Keratinocyte (primary cell): ENCODE measurements around the gene SEPTIN5. TPM values are rescaled to one million over a fixed set of nuclear protein-coding genes. Genes with fewer than 3 reads are reported as not detected.

Experiments
- DNase-seq: peaks from one replicate; pipeline ENCODE4 v3.0.0-alpha.2; 2011; ENCODE audit warnings: low read depth, missing footprints, low spot score
- FAIRE-seq: peaks from 2 replicates; lab custom pipeline; 2011; peaks lifted over from hg19 to GRCh38; lab: Jason Lieb, UNC
- H2AFZ ChIP-seq: 2 replicates; pipeline ENCODE4 v1.6.0; 2012; ENCODE audit warnings: low read length, control low read depth, inconsistent platforms; ENCODE audit not compliant: control insufficient read depth
- H3K27ac ChIP-seq: 2 replicates; pipeline ENCODE4 v1.5.1; 2011; ENCODE audit warnings: low read length; ENCODE audit not compliant: control insufficient read depth, insufficient read depth
- H3K27me3 ChIP-seq: 3 replicates; pipeline ENCODE4 v1.6.0; 2011; ENCODE audit warnings: low read length; ENCODE audit not compliant: control insufficient read depth, insufficient read depth; ENCODE audit errors: extremely low read depth
- H3K36me3 ChIP-seq, 2 experiments: 2 replicates in 1 of 2; 3 replicates in 1 of 2; pipeline ENCODE4 v1.5.1; 2011; ENCODE audit warnings: low read length in 2 of 2, mild to moderate bottlenecking in 1 of 2; ENCODE audit not compliant: control insufficient read depth in 2 of 2, insufficient read depth in 2 of 2; ENCODE audit errors: extremely low read depth in 1 of 2
- H3K4me1 ChIP-seq: 3 replicates; pipeline ENCODE4 v1.5.1; 2011; ENCODE audit warnings: low read length; ENCODE audit not compliant: control insufficient read depth, insufficient read depth; ENCODE audit errors: extremely low read depth
- H3K4me2 ChIP-seq: 3 replicates; pipeline ENCODE4 v1.6.0; 2011; ENCODE audit warnings: low read depth, low read length; ENCODE audit not compliant: control insufficient read depth, insufficient read depth; ENCODE audit errors: extremely low read depth
- H3K4me3 ChIP-seq, 3 experiments: fragments of 200-600 bp in 1 of 3; sonication (generic) in 1 of 3; 2 replicates in 2 of 3; 3 replicates in 1 of 3; pipeline ENCODE4 v1.5.1; 2011 to 2016; ENCODE audit warnings: low read length in 3 of 3, mild to moderate bottlenecking in 3 of 3, control low read depth in 2 of 3, inconsistent platforms in 1 of 3, low read depth in 1 of 3, mixed read lengths in 1 of 3, mixed run types in 1 of 3, moderate library complexity in 1 of 3; ENCODE audit not compliant: control insufficient read depth in 2 of 3, insufficient read depth in 2 of 3; ENCODE audit errors: extremely low read depth in 1 of 3
- H3K79me2 ChIP-seq: 2 replicates; pipeline ENCODE4 v1.6.0; 2012; ENCODE audit warnings: low read length; ENCODE audit not compliant: control insufficient read depth, insufficient read depth
- H3K9ac ChIP-seq: 3 replicates; pipeline ENCODE4 v1.6.0; 2011; ENCODE audit warnings: low read length; ENCODE audit not compliant: control insufficient read depth, insufficient read depth; ENCODE audit errors: extremely low read depth
- H3K9me1 ChIP-seq: 3 replicates; pipeline ENCODE4 v1.6.0; 2011; ENCODE audit warnings: low read length; ENCODE audit not compliant: control insufficient read depth, insufficient read depth; ENCODE audit errors: extremely low read depth
- H3K9me3 ChIP-seq: 2 replicates; pipeline ENCODE4 v1.5.1; 2012; ENCODE audit warnings: low read depth, low read length; ENCODE audit not compliant: control insufficient read depth
- H4K20me1 ChIP-seq: 3 replicates; pipeline ENCODE4 v1.6.0; 2011; ENCODE audit warnings: low read length; ENCODE audit not compliant: control insufficient read depth, insufficient read depth; ENCODE audit errors: extremely low read depth
- EZH2 ChIP-seq: IDR thresholded peaks from one replicate; pipeline ENCODE4 v1.6.1; 2012; ENCODE audit warnings: inconsistent platforms, mild to moderate bottlenecking, low read length, moderate library complexity
- dilution Hi-C: fragments of 300-500 bp; cut with MboI; formaldehyde crosslinking; loops from one replicate; pipeline ENCODE4 v1.7.0; 2020; ENCODE audit warnings: low sequenced_read_pairs; ENCODE audit not compliant: extremely low pct_ligation_motif_present
- polyA plus RNA-seq, 5 experiments: library from polyadenylated mRNA; depleted of rRNA in 3 of 5; stranded (reverse) in 3 of 5; stranded (forward) in 1 of 5; unstranded in 1 of 5; fragments of >200 nt; gene quantifications; 1 replicate in 1 of 5; 2 replicates in 3 of 5; 3 replicates in 1 of 5; pipeline versions ENCODE4 v1.2.1 to v1.2.3, GENCODE V29; 2011 to 2012; ENCODE audit warnings: missing spikeins in 2 of 5, low read depth in 1 of 5, low replicate concordance in 1 of 5
- TF ChIP-seq, protein P1 (sequence below), 3 experiments: IDR thresholded peaks in 1 of 3; conservative IDR thresholded peaks in 1 of 3; optimal IDR thresholded peaks in 1 of 3; 2 replicates in 2 of 3; 3 replicates in 1 of 3; pipeline versions ENCODE3 to v1.5.1; 2011; ENCODE audit warnings: low read length in 3 of 3, mild to moderate bottlenecking in 3 of 3, moderate library complexity in 2 of 3, control low read depth in 1 of 3, inconsistent platforms in 1 of 3; ENCODE audit not compliant: insufficient read depth in 2 of 3; ENCODE audit errors: extremely low read depth in 1 of 3

SEPTIN5 gene
- polyA plus RNA-seq, 1 donor (not counting 4 experiments of a cell fraction or from before 2014, with no cell fraction given): 2.2 TPM

GRCh38 chr22:19739448-19739895, 25.2 kb downstream of the SEPTIN5 start:
- dilution Hi-C loops: no loop called here
- H3K9me3 ChIP-seq: no peaks in the 10 kb centered on the region
- TF ChIP-seq EZH2: no peak
- TF ChIP-seq, protein P1, sequence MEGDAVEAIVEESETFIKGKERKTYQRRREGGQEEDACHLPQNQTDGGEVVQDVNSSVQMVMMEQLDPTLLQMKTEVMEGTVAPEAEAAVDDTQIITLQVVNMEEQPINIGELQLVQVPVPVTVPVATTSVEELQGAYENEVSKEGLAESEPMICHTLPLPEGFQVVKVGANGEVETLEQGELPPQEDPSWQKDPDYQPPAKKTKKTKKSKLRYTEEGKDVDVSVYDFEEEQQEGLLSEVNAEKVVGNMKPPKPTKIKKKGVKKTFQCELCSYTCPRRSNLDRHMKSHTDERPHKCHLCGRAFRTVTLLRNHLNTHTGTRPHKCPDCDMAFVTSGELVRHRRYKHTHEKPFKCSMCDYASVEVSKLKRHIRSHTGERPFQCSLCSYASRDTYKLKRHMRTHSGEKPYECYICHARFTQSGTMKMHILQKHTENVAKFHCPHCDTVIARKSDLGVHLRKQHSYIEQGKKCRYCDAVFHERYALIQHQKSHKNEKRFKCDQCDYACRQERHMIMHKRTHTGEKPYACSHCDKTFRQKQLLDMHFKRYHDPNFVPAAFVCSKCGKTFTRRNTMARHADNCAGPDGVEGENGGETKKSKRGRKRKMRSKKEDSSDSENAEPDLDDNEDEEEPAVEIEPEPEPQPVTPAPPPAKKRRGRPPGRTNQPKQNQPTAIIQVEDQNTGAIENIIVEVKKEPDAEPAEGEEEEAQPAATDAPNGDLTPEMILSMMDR (optimal IDR thresholded peaks at IDR 0.05 in 1 of 3, IDR thresholded peaks at IDR 0.05 in 1 of 3, conservative IDR thresholded peaks at IDR 0.05 in 1 of 3; ENCODE audit: extremely low read depth in 1 of 3, insufficient read depth in 2 of 3, low read length in 3 of 3): no peak

DNA sequence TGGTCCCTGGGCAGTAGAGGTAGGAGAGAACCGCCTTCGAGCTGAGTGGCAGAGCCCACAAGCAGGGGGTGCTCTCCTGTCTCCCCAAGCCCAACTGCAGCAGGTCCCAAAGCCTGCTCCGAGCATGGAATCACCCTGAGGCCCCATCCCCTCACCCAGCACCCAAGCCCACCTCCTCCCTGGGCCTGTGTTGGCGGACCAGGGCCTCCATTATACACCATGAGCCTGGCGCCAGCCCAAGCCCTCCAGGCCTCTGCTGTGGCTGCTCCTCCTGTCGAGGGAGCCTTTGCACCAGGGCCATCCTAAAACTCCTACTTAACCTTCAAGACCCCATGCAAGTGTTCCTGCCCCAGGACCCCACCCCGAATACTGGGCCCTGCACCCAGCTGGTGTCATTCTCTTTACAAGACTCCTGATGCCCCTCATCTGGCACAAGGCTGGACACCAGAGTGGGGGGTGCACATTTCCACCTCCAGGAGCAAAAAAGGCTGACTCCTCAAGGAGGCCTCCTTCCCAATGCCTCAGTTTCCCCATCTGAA, 25.7 kb downstream of the SEPTIN5 start:
- Histone ChIP-seq H3K4me3 (no peak overlapping the region), H3K4me2 (no peak overlapping the region), H3K9me3 (no peaks in the 10 kb centered on the region), H3K36me3 (no peaks in the 10 kb centered on the region), H3K9me1 (no peaks in the 10 kb centered on the region), H2AFZ (no peak overlapping the region), H3K27ac (no peak overlapping the region), H3K9ac (no peak overlapping the region), H3K4me1 (no peaks in the 10 kb centered on the region), H3K27me3 (no peaks in the 10 kb centered on the region), H4K20me1 (no peaks in the 10 kb centered on the region), H3K79me2 (no peaks in the 10 kb centered on the region)
- dilution Hi-C loops: no loop called here
- FAIRE-seq: no peak
- TF ChIP-seq, protein P1 (optimal IDR thresholded peaks at IDR 0.05 in 1 of 3, IDR thresholded peaks at IDR 0.05 in 1 of 3, conservative IDR thresholded peaks at IDR 0.05 in 1 of 3; ENCODE audit: extremely low read depth in 1 of 3, insufficient read depth in 2 of 3, low read length in 3 of 3): no peak
- TF ChIP-seq EZH2: no peak
- no peak for DNase-seq

More at GRCh38 chr22:19739448-19739895, 25.2 kb downstream of the SEPTIN5 start:
- H2AFZ ChIP-seq: no peak overlapping the region
- H3K4me3 ChIP-seq: no peak overlapping the region
- H3K9ac ChIP-seq: no peak overlapping the region
- DNase-seq (no peak), FAIRE-seq (no peak)
- no peaks in the 10 kb centered on the region for H3K27me3 ChIP-seq
- H3K79me2 ChIP-seq: no peaks in the 10 kb centered on the region
- H3K27ac ChIP-seq: no peak overlapping the region
- H4K20me1 ChIP-seq: peaks cover under 1% of the 10 kb centered on the region
- H3K36me3 ChIP-seq: no peaks in the 10 kb centered on the region
- H3K4me1 ChIP-seq: no peaks in the 10 kb centered on the region
- H3K4me2 ChIP-seq: no peak overlapping the region
- H3K9me1 ChIP-seq: no peaks in the 10 kb centered on the region
